Ascending aorta (tissue), 2 donors: Measurements from ENCODE around the gene PCDH9. TPM values are rescaled to one million over a fixed set of nuclear protein-coding genes. Genes with fewer than 3 reads are reported as not detected.

Experiments
- DNase-seq, 2 donors: peaks; one replicate each; pipeline ENCODE4 v3.0.0-alpha.2; 2019; ENCODE audit warnings: low spot score in 2 of 2
- H3K27ac ChIP-seq, 2 donors: fragments of 200-600 bp; sonication (generic); one replicate each; pipeline ENCODE4 v1.5.1; 2016 to 2017; ENCODE audit warnings: mild to moderate bottlenecking in 1 of 2
- H3K27me3 ChIP-seq: fragments of 200-600 bp; sonication (generic); one replicate; pipeline ENCODE4 v1.5.1; 2017
- H3K36me3 ChIP-seq, 2 donors: fragments of 200-600 bp; sonication (generic); one replicate each; pipeline ENCODE4 v1.5.1; 2016
- H3K4me1 ChIP-seq, 2 donors: fragments of 200-600 bp; sonication (generic); one replicate each; pipeline ENCODE4 v1.5.1; 2016 to 2017; ENCODE audit warnings: mild to moderate bottlenecking in 1 of 2
- H3K4me3 ChIP-seq, 2 donors: fragments of 200-600 bp; sonication (generic); one replicate each; pipeline ENCODE4 v1.5.1; 2016 to 2017; ENCODE audit warnings: mild to moderate bottlenecking in 1 of 2
- H3K9me3 ChIP-seq, 2 donors: fragments of 200-600 bp; sonication (generic); one replicate each; pipeline ENCODE4 v1.5.1; 2016
- CTCF ChIP-seq, 3 experiments: fragments of 200-600 bp in 2 of 3; fragments of 450-650 bp in 1 of 3; sonication (generic) in 2 of 3; IDR thresholded peaks; one replicate each; pipeline ENCODE4 v1.5.1; 2016 to 2019; ENCODE audit warnings: antibody characterized with exemption in 3 of 3, mild to moderate bottlenecking in 1 of 3, moderate library complexity in 1 of 3
- intact Hi-C: fragments of 100-400 bp; cut with DNase I; formaldehyde crosslinking; loops from one replicate; pipeline ENCODE4 v1.15.1; 2023
- total RNA-seq: library from RNA; depleted of rRNA; stranded (reverse); fragments of >200 nt; gene quantifications from one replicate; pipeline ENCODE4 v1.1.0, GENCODE V29; 2016

Gene PCDH9
- total RNA-seq, 1 donor from 2014 or later, result 3.6 TPM

GRCh38 chr13:66644855-66645460 is 585.2 kb downstream of the PCDH9 start:
- H3K4me1 ChIP-seq, result no peaks in the 10 kb centered on the region
- no peak overlapping the region for H3K4me3 ChIP-seq

DNA sequence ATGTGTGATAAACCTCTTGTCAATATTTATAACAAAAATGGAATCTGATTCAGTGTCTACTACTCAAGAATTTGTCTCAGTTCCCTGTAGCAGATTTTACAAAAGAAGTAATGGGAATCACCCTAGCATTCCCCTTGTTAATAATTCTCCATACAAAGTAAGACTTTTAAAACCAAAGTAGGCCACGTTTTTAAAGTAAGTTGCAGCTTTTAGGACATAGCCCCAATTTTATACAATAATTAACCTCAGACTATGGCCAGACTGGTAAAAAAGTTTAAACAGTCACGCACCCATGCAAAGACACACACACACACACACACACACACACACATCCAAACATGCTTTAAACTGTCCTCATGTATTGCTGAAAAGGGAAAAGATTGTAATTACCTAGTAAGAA is 589.9 kb downstream of the PCDH9 start:
- Histone ChIP-seq H3K4me1 (no peaks in the 10 kb centered on the region), H3K27ac (no peak overlapping the region), H3K9me3 (no peaks in the 10 kb centered on the region), H3K4me3 (no peak overlapping the region), H3K36me3 (no peaks in the 10 kb centered on the region), H3K27me3 (no peaks in the 10 kb centered on the region)
- DNase-seq, result no peak
- TF ChIP-seq CTCF (IDR thresholded peaks at IDR 0.05), result no peak
- intact Hi-C loops, result no loop called here

More at GRCh38 chr13:66644855-66645460, 585.2 kb downstream of the PCDH9 start:
- H3K27ac ChIP-seq, result no peak overlapping the region
- no peak for TF ChIP-seq CTCF (IDR thresholded peaks at IDR 0.05)
- H3K27me3 ChIP-seq, result no peaks in the 10 kb centered on the region
- intact Hi-C loops, result no loop called here
- no peak for DNase-seq
- no peaks in the 10 kb centered on the region for H3K9me3 ChIP-seq
- no peaks in the 10 kb centered on the region for H3K36me3 ChIP-seq

- DNase-seq, result no peak
- Histone ChIP-seq H3K4me3 (no peak overlapping the region), H3K9me3 (no peaks in the 10 kb centered on the region), H3K4me1 (no peaks in the 10 kb centered on the region), H3K27me3 (no peaks in the 10 kb centered on the region), H3K27ac (no peak overlapping the region), H3K36me3 (no peaks in the 10 kb centered on the region)
- no peak for TF ChIP-seq CTCF (IDR thresholded peaks at IDR 0.05)
- intact Hi-C loops, result no loop called here
Observed at GRCh38 chr13:66639044-66639443, 591.1 kb downstream of the PCDH9 start.

DNA sequence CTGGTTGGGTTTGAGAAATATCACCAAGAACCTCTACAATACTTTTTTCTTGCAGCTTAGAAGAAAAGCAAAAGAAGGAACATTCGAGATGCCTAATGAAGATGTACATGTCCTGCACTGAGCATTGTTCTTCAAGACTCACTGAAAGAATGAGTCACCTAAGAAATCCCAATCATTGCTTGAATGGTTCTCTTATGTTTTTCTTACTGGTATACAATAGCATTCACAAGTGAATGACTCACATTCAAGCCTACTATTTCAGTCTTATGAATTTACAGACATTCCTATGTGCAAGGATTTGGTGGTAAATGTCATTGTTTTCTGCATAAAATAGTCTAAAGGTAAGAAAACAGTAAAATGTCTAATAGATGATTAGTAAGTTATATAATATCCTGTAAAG is 594.6 kb downstream of the PCDH9 start:
- Histone ChIP-seq H3K27me3 (no peaks in the 10 kb centered on the region), H3K9me3 (no peaks in the 10 kb centered on the region), H3K36me3 (no peaks in the 10 kb centered on the region), H3K4me1 (no peaks in the 10 kb centered on the region), H3K27ac (no peak overlapping the region), H3K4me3 (no peak overlapping the region)
- TF ChIP-seq CTCF (IDR thresholded peaks at IDR 0.05), result no peak
- no peak for DNase-seq
- intact Hi-C loops, result no loop called here

DNA sequence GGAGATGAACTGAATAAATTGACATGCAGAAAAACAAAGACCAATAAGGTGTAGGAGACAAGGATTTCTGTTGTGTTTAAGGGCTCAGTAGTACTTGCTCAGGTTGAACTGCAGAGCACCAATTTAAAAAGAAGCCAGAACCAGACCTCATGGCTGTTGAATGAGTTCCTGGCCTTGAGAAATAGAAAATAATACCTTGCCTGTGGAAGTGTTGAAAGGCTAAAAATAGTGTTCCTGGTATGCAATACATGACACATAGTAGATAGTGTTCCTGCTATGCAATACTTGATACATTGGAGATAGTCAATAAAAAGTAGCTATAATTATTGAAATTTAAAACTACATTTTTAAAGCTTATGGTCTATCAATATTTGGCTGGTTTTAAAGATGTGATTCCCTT is 595.8 kb downstream of the PCDH9 start:
- Histone ChIP-seq H3K9me3 (no peaks in the 10 kb centered on the region), H3K4me3 (no peak overlapping the region), H3K4me1 (no peaks in the 10 kb centered on the region), H3K36me3 (no peaks in the 10 kb centered on the region), H3K27me3 (no peaks in the 10 kb centered on the region), H3K27ac (no peak overlapping the region)
- TF ChIP-seq CTCF (IDR thresholded peaks at IDR 0.05), result no peak
- intact Hi-C loops, result no loop called here
- DNase-seq, result no peak

DNA sequence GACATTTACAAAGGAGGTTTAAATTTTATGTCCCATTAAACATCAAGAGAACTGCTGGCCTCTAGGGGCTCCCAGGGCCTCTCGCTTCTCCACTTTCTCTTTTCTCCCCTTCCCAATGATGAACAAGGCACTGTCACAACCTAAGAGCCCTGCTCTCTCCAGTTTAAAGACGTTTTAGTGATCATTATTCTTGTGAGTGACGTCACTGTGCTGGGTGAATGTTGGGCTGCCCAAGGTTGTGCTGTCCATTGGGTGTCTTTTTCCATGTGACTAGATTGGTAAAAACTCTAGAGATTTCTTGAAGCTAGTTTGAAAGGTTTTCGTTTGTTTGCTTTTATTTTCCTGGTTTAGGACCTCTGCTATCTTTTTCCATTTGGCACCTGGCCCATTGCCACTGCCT is 602.6 kb downstream of the PCDH9 start:
- Histone ChIP-seq H3K27me3 (no peaks in the 10 kb centered on the region), H3K9me3 (no peaks in the 10 kb centered on the region), H3K4me1 (no peaks in the 10 kb centered on the region), H3K27ac (no peak overlapping the region), H3K4me3 (no peak overlapping the region), H3K36me3 (no peaks in the 10 kb centered on the region)
- DNase-seq, result no peak
- intact Hi-C loops, result no loop called here
- no peak for TF ChIP-seq CTCF (IDR thresholded peaks at IDR 0.05)
